Brain microvascular endothelial cell (primary cell): ENCODE results near the gene MTHFS.
A peak's percentile ranks its signal among the peaks of the same experiment; 100 is the strongest.

Experiments used
- DNase-seq: peaks from one replicate; pipeline ENCODE4 v3.0.0-alpha.2; 2020
- H3K27ac ChIP-seq: fragments of 250-450 bp; sonication (Bioruptor Pico); 2 replicates; pipeline ENCODE4 v1.5.1; 2020; ENCODE audit warnings: mild to moderate bottlenecking, moderate library complexity
- H3K27me3 ChIP-seq: fragments of 250-450 bp; sonication (Bioruptor Pico); replicated peaks from 2 replicates; pipeline ENCODE4 v1.5.1; 2020; ENCODE audit warnings: mild to moderate bottlenecking
- H3K36me3 ChIP-seq: fragments of 250-450 bp; sonication (Bioruptor Pico); replicated peaks from 2 replicates; pipeline ENCODE4 v1.5.1; 2020; ENCODE audit warnings: mild to moderate bottlenecking
- H3K4me3 ChIP-seq: 2 replicates; pipeline ENCODE4 v1.5.1; 2011; ENCODE audit warnings: low read depth, mild to moderate bottlenecking, control low read depth, low read length, moderate library complexity
- in situ Hi-C: cut with HindIII; loops from 2 replicates; pipeline ENCODE4 v1.10.0; 2017; ENCODE audit warnings: low sequenced_read_pairs, low pct_ligation_motif_present
- TF ChIP-seq, protein P1 (sequence below): IDR thresholded peaks from 2 replicates; pipeline ENCODE4 v1.5.1; 2011; ENCODE audit warnings: low read depth, mild to moderate bottlenecking, moderate library complexity, low read length, control low read depth, inconsistent platforms; ENCODE audit errors: missing control alignments

Gene MTHFS

DNA sequence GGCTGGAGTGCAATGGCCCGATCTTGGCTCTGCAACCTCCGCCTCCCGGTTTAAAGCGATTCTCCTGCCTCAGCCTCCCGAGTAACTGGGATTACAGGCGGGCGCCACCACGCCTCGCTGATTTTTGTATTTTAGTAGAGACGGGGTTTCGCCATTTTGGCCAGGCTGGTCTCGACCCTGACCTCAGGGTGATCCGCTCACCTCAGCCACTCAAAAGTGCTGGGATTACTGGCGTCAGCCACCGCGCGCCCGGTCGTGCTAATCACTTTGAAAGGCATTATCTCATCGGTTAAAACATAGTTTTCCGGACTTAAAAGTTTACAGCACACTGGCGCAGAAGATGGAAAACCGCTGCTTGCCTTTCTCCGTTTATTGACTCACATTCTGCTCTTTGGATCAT is 27.6 kb upstream of the MTHFS start:
- H3K27me3 ChIP-seq: no peaks in the 10 kb centered on the region
- no peak for DNase-seq
- no peaks in the 10 kb centered on the region for H3K36me3 ChIP-seq
- TF ChIP-seq, protein P1, sequence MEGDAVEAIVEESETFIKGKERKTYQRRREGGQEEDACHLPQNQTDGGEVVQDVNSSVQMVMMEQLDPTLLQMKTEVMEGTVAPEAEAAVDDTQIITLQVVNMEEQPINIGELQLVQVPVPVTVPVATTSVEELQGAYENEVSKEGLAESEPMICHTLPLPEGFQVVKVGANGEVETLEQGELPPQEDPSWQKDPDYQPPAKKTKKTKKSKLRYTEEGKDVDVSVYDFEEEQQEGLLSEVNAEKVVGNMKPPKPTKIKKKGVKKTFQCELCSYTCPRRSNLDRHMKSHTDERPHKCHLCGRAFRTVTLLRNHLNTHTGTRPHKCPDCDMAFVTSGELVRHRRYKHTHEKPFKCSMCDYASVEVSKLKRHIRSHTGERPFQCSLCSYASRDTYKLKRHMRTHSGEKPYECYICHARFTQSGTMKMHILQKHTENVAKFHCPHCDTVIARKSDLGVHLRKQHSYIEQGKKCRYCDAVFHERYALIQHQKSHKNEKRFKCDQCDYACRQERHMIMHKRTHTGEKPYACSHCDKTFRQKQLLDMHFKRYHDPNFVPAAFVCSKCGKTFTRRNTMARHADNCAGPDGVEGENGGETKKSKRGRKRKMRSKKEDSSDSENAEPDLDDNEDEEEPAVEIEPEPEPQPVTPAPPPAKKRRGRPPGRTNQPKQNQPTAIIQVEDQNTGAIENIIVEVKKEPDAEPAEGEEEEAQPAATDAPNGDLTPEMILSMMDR: no peak
- peak overlapping the region; percentile 89 for H3K4me3 ChIP-seq
- in situ Hi-C loops: no loop called here
- H3K27ac ChIP-seq: no peak overlapping the region

DNA sequence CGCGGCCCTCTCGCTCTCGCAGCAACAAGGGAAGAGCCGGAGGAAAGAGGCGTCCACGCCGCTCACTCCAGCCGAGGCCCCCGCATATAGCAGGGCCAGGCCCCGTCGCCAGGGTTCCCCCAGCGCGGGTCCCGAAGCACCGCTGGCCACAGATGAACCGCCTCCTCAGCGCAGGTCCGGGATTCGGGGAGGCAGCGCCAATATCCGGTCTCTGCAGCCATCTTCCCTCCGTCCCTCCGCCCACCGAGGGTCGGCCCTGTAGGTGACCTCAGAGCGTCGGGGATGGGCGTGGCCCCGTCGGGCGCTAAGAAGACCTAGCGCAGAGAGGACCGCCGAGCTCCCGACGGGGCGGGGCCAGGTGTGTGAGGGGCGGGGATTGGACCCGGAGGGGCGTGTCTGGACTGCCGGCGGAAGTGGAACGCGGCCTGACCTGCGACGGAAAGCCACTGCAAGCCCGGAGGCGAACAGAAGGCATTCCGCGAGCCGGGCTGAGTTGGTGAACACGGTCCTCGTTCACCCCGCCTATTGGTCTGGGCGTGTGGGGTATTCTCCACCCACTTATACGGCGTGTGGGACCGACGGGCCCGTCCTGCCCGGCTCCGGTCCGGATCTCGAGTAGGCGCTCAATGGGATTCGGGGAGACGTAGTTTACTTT is 26.8 kb upstream of the MTHFS start:
- no peaks in the 10 kb centered on the region for H3K36me3 ChIP-seq
- H3K27ac ChIP-seq: peak overlapping the region; percentile 71
- H3K4me3 ChIP-seq: peak overlapping the region; percentile 89
- H3K27me3 ChIP-seq: no peaks in the 10 kb centered on the region
- DNase-seq: peak; percentile 87
- in situ Hi-C loops: no loop called here
- TF ChIP-seq, protein P1: no peak

DNA sequence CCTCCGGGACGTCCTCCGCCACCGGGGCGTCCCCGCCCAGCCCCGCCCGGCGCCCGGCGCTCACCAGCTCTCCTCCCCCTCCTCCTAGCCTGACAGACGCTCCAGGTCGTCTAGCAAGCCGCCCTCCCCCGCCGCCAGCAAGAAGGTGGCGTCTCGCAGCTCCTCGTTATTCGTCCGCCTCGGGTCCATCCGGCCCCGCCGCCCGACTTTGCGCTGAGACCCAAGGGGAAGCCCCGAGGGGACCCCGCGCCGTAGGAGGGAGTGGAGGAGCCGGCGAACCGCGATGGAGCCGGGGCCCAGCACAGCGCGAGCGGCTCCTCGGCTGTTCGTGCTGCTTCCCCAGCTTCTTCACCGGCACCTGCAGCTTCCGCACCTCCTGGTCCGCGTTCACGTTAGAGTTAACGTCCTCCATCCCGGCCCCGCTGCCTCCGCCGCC is 26.3 kb upstream of the MTHFS start:
- Histone ChIP-seq H3K27ac (peak overlapping the region; percentile 71), H3K4me3 (peak overlapping the region; percentile 89), H3K27me3 (no peaks in the 10 kb centered on the region), H3K36me3 (no peaks in the 10 kb centered on the region)
- in situ Hi-C loops: no loop called here
- peak; percentile 33 for DNase-seq
- TF ChIP-seq, protein P1: no peak

DNA sequence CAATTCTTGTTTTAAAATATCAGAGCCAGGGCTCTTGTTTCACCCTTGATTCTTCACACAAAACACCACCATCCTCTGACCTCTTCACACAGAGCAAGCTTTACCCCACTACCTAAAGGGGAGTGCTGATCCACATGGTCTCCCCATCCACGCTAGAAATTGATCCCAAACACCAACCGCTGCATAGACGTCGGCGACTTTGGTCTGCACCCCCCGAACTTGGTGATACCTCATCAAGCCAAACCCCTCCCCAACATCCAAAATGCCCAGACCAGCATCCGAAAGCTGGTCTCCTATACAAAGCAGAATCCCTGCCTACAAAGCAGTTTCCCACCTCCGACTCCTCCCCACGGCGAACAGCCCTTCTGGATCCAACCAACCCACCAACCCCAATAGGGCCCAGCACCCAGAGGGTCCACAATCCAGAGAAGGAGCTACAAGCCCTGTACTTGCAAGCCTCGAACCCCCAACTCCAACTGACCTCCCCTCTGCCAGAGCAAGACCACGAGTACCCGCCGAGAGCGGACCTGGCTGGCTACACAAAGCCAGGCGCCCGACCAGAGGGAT is 25.8 kb upstream of the MTHFS start:
- in situ Hi-C loops: no loop called here
- peak; percentile 3 for DNase-seq
- Histone ChIP-seq H3K27ac (peak overlapping the region; percentile 71), H3K36me3 (no peaks in the 10 kb centered on the region), H3K27me3 (no peaks in the 10 kb centered on the region), H3K4me3 (peak overlapping the region; percentile 89)
- TF ChIP-seq, protein P1: no peak

DNA sequence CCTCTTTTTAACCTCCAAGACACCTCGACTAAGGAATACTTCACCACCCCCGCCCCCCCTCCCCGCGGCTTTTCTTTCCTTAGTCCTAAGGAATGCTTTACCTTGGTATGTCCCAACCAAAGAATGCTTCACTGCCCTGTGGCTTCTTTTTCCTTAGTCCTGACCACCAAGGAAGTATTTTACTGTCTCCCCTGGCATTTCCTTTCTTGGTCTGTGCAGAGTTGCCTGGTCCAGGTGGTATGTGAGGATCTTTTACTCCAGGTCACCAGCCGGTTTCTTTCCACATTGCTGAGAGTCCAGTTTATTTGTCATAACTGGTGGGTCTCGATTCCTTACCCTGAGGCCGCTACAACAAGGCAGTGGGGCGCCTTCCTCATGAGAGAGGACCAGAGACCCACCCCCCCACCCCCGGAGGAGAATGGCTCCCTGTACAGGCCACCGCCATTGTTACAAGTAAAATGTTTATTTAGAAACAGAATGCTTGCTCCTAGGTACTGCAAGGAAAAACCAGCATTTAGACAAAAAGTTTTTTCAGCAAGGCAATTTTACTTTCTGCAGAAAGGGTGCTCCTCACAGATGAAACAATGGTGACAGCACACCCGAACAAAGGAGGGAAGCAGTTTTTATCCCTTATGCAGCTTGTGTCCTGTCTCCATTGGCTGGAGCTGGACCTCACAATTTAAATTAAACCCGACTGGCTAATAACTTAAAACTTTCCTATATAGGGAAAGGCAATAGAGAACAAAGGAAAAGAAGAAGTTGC is 23.1 kb upstream of the MTHFS start:
- TF ChIP-seq, protein P1: no peak
- H3K27ac ChIP-seq: no peak overlapping the region
- DNase-seq: no peak
- in situ Hi-C loops: no loop called here
- no peaks in the 10 kb centered on the region for H3K27me3 ChIP-seq
- H3K4me3 ChIP-seq: no peak overlapping the region
- H3K36me3 ChIP-seq: no peaks in the 10 kb centered on the region
